Epithelial cell of proximal tubule (primary cell): ENCODE data around the gene BICDL2. TPM values are rescaled to one million over a fixed set of nuclear protein-coding genes. Genes with fewer than 3 reads are reported as not detected.

ENCODE experiments used
- DNase-seq: peaks from one replicate; pipeline ENCODE4 v3.0.0-alpha.2; 2011; ENCODE audit warnings: low read depth
- H3K4me3 ChIP-seq: 2 replicates; pipeline ENCODE4 v1.5.1; 2011; ENCODE audit warnings: low read depth, mild to moderate bottlenecking, low read length
- CTCF ChIP-seq: conservative IDR thresholded peaks from 2 replicates; pipeline ENCODE4 v1.5.1; 2012; ENCODE audit warnings: low read depth, mild to moderate bottlenecking, low read length
- total RNA-seq: library from RNA; depleted of rRNA; stranded (reverse); fragments of >200 nt; gene quantifications from 2 replicates; pipeline ENCODE4 v1.2.3, GENCODE V29; 2015

BICDL2 gene
- total RNA-seq, 1 donor from 2014 or later = 4.6 TPM

- DNase-seq = no peak
- TF ChIP-seq CTCF = no peak
- no peak overlapping the region for H3K4me3 ChIP-seq
Observed at GRCh38 chr16:3062553-3062952, 25.8 kb upstream of the BICDL2 start.

- no peak overlapping the region for H3K4me3 ChIP-seq
- DNase-seq = no peak
- TF ChIP-seq CTCF = no peak
Observed at GRCh38 chr16:3060339-3061127, 23.8 kb upstream of the BICDL2 start.

- no peak for DNase-seq
- no peak for TF ChIP-seq CTCF
- H3K4me3 ChIP-seq = peak overlapping the region; percentile 94
Observed at GRCh38 chr16:3059723-3060242, 23.0 kb upstream of the BICDL2 start.

GRCh38 chr16:3059041-3059722, 22.4 kb upstream of the BICDL2 start:
- TF ChIP-seq CTCF = peak; percentile 53
- no peak for DNase-seq
- peak overlapping the region; percentile 94 for H3K4me3 ChIP-seq

- peak; percentile 22 for TF ChIP-seq CTCF
- H3K4me3 ChIP-seq = peak overlapping the region; percentile 94
- no peak for DNase-seq
Observed at GRCh38 chr16:3058139-3059030, 21.6 kb upstream of the BICDL2 start.
